ENCODE data around the gene PRMT1. TPM values are rescaled to one million over a fixed set of nuclear protein-coding genes. Genes with fewer than 3 reads are reported as not detected.
A peak's percentile ranks its signal among the peaks of the same experiment; 100 is the strongest.

PRMT1 gene
- total RNA-seq, 1 experiment from 2014 or later, result 527 TPM

DNA sequence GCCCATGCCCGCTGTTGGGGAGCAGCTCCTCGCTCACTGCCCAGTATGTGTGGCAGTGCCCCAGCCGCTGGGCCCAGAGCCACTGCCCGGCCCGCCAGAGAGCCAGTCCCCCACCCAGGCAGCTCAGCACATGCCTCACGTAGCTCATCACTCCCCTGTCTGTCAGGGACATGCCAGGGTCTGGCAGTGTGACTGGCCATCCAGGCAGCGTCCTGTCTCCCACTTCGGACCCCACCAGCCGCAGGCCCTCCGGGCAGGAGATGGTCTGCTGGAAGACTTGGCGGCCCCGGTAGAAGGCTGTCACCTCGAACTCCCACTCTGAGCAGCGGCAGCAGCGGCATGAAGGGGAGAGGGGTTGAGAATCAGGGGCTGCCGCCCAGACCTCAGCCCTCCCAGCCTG is 15.1 kb upstream of the PRMT1 start (continued):
- TF ChIP-seq, protein P1, sequence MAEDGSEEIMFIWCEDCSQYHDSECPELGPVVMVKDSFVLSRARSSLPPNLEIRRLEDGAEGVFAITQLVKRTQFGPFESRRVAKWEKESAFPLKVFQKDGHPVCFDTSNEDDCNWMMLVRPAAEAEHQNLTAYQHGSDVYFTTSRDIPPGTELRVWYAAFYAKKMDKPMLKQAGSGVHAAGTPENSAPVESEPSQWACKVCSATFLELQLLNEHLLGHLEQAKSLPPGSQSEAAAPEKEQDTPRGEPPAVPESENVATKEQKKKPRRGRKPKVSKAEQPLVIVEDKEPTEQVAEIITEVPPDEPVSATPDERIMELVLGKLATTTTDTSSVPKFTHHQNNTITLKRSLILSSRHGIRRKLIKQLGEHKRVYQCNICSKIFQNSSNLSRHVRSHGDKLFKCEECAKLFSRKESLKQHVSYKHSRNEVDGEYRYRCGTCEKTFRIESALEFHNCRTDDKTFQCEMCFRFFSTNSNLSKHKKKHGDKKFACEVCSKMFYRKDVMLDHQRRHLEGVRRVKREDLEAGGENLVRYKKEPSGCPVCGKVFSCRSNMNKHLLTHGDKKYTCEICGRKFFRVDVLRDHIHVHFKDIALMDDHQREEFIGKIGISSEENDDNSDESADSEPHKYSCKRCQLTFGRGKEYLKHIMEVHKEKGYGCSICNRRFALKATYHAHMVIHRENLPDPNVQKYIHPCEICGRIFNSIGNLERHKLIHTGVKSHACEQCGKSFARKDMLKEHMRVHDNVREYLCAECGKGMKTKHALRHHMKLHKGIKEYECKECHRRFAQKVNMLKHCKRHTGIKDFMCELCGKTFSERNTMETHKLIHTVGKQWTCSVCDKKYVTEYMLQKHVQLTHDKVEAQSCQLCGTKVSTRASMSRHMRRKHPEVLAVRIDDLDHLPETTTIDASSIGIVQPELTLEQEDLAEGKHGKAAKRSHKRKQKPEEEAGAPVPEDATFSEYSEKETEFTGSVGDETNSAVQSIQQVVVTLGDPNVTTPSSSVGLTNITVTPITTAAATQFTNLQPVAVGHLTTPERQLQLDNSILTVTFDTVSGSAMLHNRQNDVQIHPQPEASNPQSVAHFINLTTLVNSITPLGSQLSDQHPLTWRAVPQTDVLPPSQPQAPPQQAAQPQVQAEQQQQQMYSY (CRISPR knock-in tag; IDR thresholded peaks at IDR 0.05), result no peak
- TF ChIP-seq, protein P2, sequence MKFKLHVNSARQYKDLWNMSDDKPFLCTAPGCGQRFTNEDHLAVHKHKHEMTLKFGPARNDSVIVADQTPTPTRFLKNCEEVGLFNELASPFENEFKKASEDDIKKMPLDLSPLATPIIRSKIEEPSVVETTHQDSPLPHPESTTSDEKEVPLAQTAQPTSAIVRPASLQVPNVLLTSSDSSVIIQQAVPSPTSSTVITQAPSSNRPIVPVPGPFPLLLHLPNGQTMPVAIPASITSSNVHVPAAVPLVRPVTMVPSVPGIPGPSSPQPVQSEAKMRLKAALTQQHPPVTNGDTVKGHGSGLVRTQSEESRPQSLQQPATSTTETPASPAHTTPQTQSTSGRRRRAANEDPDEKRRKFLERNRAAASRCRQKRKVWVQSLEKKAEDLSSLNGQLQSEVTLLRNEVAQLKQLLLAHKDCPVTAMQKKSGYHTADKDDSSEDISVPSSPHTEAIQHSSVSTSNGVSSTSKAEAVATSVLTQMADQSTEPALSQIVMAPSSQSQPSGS (CRISPR knock-in tag; IDR thresholded peaks at IDR 0.05; ENCODE audit: borderline replicate concordance, low read depth), result no peak
- TF ChIP-seq TEAD4 (CRISPR knock-in tag; IDR thresholded peaks at IDR 0.05) (no peak), ZNF232 (CRISPR knock-in tag; IDR thresholded peaks at IDR 0.05) (no peak), ATF1 (CRISPR knock-in tag; IDR thresholded peaks at IDR 0.05) (no peak)
- TF ChIP-seq, protein P3, sequence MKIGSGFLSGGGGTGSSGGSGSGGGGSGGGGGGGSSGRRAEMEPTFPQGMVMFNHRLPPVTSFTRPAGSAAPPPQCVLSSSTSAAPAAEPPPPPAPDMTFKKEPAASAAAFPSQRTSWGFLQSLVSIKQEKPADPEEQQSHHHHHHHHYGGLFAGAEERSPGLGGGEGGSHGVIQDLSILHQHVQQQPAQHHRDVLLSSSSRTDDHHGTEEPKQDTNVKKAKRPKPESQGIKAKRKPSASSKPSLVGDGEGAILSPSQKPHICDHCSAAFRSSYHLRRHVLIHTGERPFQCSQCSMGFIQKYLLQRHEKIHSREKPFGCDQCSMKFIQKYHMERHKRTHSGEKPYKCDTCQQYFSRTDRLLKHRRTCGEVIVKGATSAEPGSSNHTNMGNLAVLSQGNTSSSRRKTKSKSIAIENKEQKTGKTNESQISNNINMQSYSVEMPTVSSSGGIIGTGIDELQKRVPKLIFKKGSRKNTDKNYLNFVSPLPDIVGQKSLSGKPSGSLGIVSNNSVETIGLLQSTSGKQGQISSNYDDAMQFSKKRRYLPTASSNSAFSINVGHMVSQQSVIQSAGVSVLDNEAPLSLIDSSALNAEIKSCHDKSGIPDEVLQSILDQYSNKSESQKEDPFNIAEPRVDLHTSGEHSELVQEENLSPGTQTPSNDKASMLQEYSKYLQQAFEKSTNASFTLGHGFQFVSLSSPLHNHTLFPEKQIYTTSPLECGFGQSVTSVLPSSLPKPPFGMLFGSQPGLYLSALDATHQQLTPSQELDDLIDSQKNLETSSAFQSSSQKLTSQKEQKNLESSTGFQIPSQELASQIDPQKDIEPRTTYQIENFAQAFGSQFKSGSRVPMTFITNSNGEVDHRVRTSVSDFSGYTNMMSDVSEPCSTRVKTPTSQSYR (CRISPR knock-in tag; IDR thresholded peaks at IDR 0.05), result no peak

DNA sequence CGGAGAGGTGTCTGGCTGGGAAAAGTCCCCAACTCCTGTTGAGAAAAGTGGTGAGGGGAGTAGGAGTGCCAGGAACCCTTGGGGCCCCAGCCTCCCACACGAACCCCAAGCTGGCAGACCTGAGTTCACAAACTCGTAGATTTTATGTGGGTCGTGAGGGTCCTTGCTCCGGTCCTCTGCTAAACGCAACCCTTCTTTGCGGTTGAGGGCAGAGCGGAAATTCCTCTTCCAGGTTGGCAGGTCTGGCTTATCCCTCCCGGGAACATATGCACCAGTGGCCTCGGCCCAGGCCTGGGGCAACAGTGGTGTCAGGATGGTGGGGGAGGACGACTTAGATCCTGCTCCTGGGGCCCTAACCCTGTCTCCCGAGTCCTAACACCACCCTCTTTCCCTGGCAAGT is 13.8 kb upstream of the PRMT1 start:
- ATAC-seq (no peak), DNase-seq (ENCODE audit: low spot score) (no peak)
- peaks cover 7% of the 10 kb centered on the region for H3K9me3 Mint-ChIP-seq
- no peak overlapping the region for H3K27ac Mint-ChIP-seq
- H3K27me3 Mint-ChIP-seq (ENCODE audit: low read depth), result no peaks in the 10 kb centered on the region; the same call in 1 of the 2 replicates
- H3K4me1 Mint-ChIP-seq, result peaks cover 12% of the 10 kb centered on the region
- H3K4me3 Mint-ChIP-seq, result peak overlapping the region; percentile 30; the same call in 1 of the 2 replicates
- peaks cover 48% of the 10 kb centered on the region for H3K36me3 Mint-ChIP-seq
- POLR2A ChIA-PET, result interaction anchor here (2.7 kb wide), 1 partner anchor 13 kb away, joined by 29 read pairs; the partner anchor contains the start of gene PRMT1
- CTCF ChIA-PET, result interaction anchor here (1.3 to 3.6 kb wide), 4 partner anchors 12 to 117 kb away, joined by 4 to 35 read pairs (median 11); partner anchors contain the start of genes PRMT1 and SCAF1
- TF ChIP-seq RORB (CRISPR knock-in tag; IDR thresholded peaks at IDR 0.05), result no peak
- TF ChIP-seq, protein P4, sequence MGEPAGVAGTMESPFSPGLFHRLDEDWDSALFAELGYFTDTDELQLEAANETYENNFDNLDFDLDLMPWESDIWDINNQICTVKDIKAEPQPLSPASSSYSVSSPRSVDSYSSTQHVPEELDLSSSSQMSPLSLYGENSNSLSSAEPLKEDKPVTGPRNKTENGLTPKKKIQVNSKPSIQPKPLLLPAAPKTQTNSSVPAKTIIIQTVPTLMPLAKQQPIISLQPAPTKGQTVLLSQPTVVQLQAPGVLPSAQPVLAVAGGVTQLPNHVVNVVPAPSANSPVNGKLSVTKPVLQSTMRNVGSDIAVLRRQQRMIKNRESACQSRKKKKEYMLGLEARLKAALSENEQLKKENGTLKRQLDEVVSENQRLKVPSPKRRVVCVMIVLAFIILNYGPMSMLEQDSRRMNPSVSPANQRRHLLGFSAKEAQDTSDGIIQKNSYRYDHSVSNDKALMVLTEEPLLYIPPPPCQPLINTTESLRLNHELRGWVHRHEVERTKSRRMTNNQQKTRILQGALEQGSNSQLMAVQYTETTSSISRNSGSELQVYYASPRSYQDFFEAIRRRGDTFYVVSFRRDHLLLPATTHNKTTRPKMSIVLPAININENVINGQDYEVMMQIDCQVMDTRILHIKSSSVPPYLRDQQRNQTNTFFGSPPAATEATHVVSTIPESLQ (CRISPR knock-in tag; IDR thresholded peaks at IDR 0.05), result no peak
- TF ChIP-seq, protein P5, sequence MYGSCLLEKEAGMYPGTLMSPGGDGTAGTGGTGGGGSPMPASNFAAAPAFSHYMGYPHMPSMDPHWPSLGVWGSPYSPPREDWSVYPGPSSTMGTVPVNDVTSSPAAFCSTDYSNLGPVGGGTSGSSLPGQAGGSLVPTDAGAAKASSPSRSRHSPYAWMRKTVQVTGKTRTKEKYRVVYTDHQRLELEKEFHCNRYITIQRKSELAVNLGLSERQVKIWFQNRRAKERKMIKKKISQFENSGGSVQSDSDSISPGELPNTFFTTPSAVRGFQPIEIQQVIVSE (CRISPR knock-in tag; IDR thresholded peaks at IDR 0.05; ENCODE audit: borderline replicate concordance), result no peak
- no peak for TF ChIP-seq JUN (CRISPR knock-in tag; IDR thresholded peaks at IDR 0.05)
- no peak for TF ChIP-seq PRRX2 (CRISPR knock-in tag; IDR thresholded peaks at IDR 0.05)
- TF ChIP-seq NR1H2 (CRISPR knock-in tag; IDR thresholded peaks at IDR 0.05), result no peak
- TF ChIP-seq, protein P6, sequence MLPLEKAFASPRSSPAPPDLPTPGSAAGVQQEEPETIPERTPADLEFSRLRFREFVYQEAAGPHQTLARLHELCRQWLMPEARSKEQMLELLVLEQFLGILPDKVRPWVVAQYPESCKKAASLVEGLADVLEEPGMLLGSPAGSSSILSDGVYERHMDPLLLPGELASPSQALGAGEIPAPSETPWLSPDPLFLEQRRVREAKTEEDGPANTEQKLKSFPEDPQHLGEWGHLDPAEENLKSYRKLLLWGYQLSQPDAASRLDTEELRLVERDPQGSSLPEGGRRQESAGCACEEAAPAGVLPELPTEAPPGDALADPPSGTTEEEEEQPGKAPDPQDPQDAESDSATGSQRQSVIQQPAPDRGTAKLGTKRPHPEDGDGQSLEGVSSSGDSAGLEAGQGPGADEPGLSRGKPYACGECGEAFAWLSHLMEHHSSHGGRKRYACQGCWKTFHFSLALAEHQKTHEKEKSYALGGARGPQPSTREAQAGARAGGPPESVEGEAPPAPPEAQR (CRISPR knock-in tag; IDR thresholded peaks at IDR 0.05), result no peak
- TF ChIP-seq NFATC4 (CRISPR knock-in tag; IDR thresholded peaks at IDR 0.05), result no peak
- no peak for TF ChIP-seq TCF7 (CRISPR knock-in tag; IDR thresholded peaks at IDR 0.05; ENCODE audit: low read depth)
- TF ChIP-seq NR3C1 (CRISPR knock-in tag; conservative IDR thresholded peaks at IDR 0.05; ENCODE audit: low read depth), result no peak
- TF ChIP-seq NFYB (CRISPR knock-in tag; conservative IDR thresholded peaks at IDR 0.05; ENCODE audit: low read depth), result no peak
- TF ChIP-seq, protein P7, sequence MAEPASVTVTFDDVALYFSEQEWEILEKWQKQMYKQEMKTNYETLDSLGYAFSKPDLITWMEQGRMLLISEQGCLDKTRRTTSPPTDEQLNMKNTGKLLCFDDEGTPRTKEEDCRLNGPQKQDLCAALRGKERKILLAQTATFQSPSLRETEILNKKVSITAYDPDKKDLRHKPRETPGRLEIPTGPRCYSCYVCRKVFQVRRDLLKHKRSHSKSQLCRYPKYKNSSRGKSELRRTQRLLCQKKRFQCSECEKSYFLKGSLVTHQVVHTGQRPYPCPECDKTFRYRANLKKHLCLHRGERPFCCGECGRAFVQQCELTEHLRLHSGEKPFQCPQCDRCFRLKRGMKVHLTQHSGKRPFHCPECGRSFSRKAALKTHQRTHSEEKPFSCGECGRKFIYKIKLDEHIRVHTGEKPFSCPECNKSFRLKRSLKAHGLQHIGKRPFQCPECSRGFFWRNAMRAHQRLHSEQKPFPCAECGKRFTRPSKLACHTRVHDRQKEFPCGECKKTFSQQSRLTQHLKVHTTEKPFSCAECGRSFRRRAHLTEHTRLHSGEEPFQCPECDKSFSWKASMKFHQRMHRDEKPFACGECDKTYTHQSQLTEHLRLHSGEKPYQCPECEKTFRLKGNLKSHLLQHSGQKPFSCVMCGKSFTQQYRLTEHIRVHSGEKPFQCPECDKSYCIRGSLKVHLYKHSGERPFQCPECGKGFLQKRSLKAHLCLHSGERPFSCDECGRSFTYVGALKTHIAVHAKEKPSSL (CRISPR knock-in tag; conservative IDR thresholded peaks at IDR 0.05), result no peak
- TF ChIP-seq, protein P8, sequence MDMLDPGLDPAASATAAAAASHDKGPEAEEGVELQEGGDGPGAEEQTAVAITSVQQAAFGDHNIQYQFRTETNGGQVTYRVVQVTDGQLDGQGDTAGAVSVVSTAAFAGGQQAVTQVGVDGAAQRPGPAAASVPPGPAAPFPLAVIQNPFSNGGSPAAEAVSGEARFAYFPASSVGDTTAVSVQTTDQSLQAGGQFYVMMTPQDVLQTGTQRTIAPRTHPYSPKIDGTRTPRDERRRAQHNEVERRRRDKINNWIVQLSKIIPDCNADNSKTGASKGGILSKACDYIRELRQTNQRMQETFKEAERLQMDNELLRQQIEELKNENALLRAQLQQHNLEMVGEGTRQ (CRISPR knock-in tag; IDR thresholded peaks at IDR 0.05), result no peak
- no peak for TF ChIP-seq FOXK1 (CRISPR knock-in tag; IDR thresholded peaks at IDR 0.05)

Data from WTC11 (cell line).